Caco-2 (cell line): ENCODE results near the gene ADAMTS15. TPM values are rescaled to one million over a fixed set of nuclear protein-coding genes. Genes with fewer than 3 reads are reported as not detected.

Source experiments
- BruUV-seq: library from RNA; stranded (reverse); fragments of 400-500 nt; replicated peaks from 2 replicates; lab custom pipeline; 2021; lab: Mats Ljungman, UMichigan
- CTCF ChIA-PET: fragments of 300-600 bp; sonication (Branson Sonifier 250); formaldehyde crosslinking; loops from one replicate; lab custom pipeline; 2022; ENCODE audit warnings: antibody characterized with exemption; lab: Charles Lee
- POLR2A ChIA-PET: fragments of 300-600 bp; sonication (Branson Sonifier 250); formaldehyde crosslinking; loops from one replicate; lab custom pipeline; 2022; ENCODE audit warnings: antibody characterized with exemption; lab: Charles Lee
- DNase-seq, 2 experiments: peaks; one replicate each; pipeline versions ENCODE4 v3.0.0 to v3.0.0-alpha.2; 2020 to 2022
- H3K27me3 ChIP-seq: replicated peaks from 2 replicates; pipeline ENCODE4 v1.6.0; 2011; ENCODE audit warnings: low read length; ENCODE audit not compliant: control insufficient read depth, insufficient read depth
- H3K36me3 ChIP-seq: 2 replicates; pipeline ENCODE4 v1.5.1; 2011; ENCODE audit warnings: low read length; ENCODE audit not compliant: control insufficient read depth, insufficient read depth
- H3K4me1 ChIP-seq: fragments of 250-450 bp; sonication (Bioruptor Pico); 2 replicates; pipeline ENCODE4 v1.5.1; 2020; ENCODE audit warnings: mild to moderate bottlenecking
- H3K4me3 ChIP-seq: 2 replicates; pipeline ENCODE4 v1.5.1; 2011; ENCODE audit warnings: low read depth, mild to moderate bottlenecking, control low read depth, low read length
- H3K9me3 ChIP-seq: fragments of 250-450 bp; sonication (Bioruptor Pico); 2 replicates; pipeline ENCODE4 v1.5.1; 2020; ENCODE audit warnings: mild to moderate bottlenecking, moderate library complexity
- H3K27ac Mint-ChIP-seq: one replicate; pipeline ENCODE4 v1.8.0; 2022; ENCODE audit warnings: mixed read lengths; ENCODE audit not compliant: unreplicated experiment
- H3K27me3 Mint-ChIP-seq: one replicate; pipeline ENCODE4 v1.8.0; 2022; ENCODE audit warnings: mixed read lengths; ENCODE audit not compliant: insufficient read depth, unreplicated experiment
- H3K36me3 Mint-ChIP-seq: one replicate; pipeline ENCODE4 v1.8.0; 2022; ENCODE audit warnings: mild to moderate bottlenecking, mixed read lengths; ENCODE audit not compliant: insufficient read depth, unreplicated experiment
- H3K4me1 Mint-ChIP-seq: one replicate; pipeline ENCODE4 v1.8.0; 2022; ENCODE audit warnings: low read depth, mixed read lengths; ENCODE audit not compliant: unreplicated experiment
- H3K4me3 Mint-ChIP-seq: one replicate; pipeline ENCODE4 v1.8.0; 2022; ENCODE audit warnings: mild to moderate bottlenecking, moderate library complexity, mixed read lengths; ENCODE audit not compliant: unreplicated experiment
- H3K9me3 Mint-ChIP-seq: one replicate; pipeline ENCODE4 v1.8.0; 2022; ENCODE audit warnings: mixed read lengths; ENCODE audit not compliant: unreplicated experiment
- CTCF ChIP-seq, 2 experiments: fragments of 200-600 bp in 1 of 2; IDR thresholded peaks; 1 replicate in 1 of 2; 2 replicates in 1 of 2; pipeline versions ENCODE4 v1.5.1 to v1.8.0; 2011 to 2022; ENCODE audit warnings: antibody characterized with exemption in 1 of 2, control low read depth in 1 of 2, inconsistent platforms in 1 of 2, low read depth in 1 of 2, low read length in 1 of 2, mild to moderate bottlenecking in 1 of 2, moderate library complexity in 1 of 2; ENCODE audit not compliant: insufficient read depth in 1 of 2, severe bottlenecking in 1 of 2, unreplicated experiment in 1 of 2
- intact Hi-C: fragments of 100-400 bp; cut with micrococcal nuclease; formaldehyde crosslinking; loops from one replicate; pipeline ENCODE4 v1.10.0; 2022; ENCODE audit not compliant: unreplicated experiment
- total RNA-seq: library from RNA; stranded (reverse); gene quantifications from 2 replicates; pipeline ENCODE4 v1.2.3, GENCODE V29; 2022

Gene ADAMTS15
- total RNA-seq, 1 experiment from 2014 or later, result 0.20 TPM

GRCh38 chr11:130400781-130401483 is 47.5 kb upstream of the ADAMTS15 start:
- H3K36me3 Mint-ChIP-seq, result no peaks in the 10 kb centered on the region
- H3K27ac Mint-ChIP-seq, result no peak overlapping the region
- H3K4me1 ChIP-seq, result no peaks in the 10 kb centered on the region
- intact Hi-C loops, result no loop called here
- ChIA-PET POLR2A (no interaction called here), CTCF (no interaction called here)
- BruUV-seq, result no TSS peak
- TF ChIP-seq CTCF (IDR thresholded peaks at IDR 0.05; ENCODE audit: insufficient read depth in 1 of 2, low read depth in 1 of 2, low read length in 1 of 2, severe bottlenecking in 1 of 2, unreplicated experiment in 1 of 2), result no peak
- no peaks in the 10 kb centered on the region for H3K36me3 ChIP-seq
- H3K4me3 ChIP-seq, result no peak overlapping the region
- peaks cover 27% of the 10 kb centered on the region for H3K27me3 Mint-ChIP-seq
- H3K9me3 ChIP-seq, result no peaks in the 10 kb centered on the region
- H3K27me3 ChIP-seq, result no peaks in the 10 kb centered on the region
- H3K4me1 Mint-ChIP-seq, result no peaks in the 10 kb centered on the region
- H3K9me3 Mint-ChIP-seq, result no peaks in the 10 kb centered on the region
- DNase-seq, result no peak
- H3K4me3 Mint-ChIP-seq, result no peak overlapping the region

DNA sequence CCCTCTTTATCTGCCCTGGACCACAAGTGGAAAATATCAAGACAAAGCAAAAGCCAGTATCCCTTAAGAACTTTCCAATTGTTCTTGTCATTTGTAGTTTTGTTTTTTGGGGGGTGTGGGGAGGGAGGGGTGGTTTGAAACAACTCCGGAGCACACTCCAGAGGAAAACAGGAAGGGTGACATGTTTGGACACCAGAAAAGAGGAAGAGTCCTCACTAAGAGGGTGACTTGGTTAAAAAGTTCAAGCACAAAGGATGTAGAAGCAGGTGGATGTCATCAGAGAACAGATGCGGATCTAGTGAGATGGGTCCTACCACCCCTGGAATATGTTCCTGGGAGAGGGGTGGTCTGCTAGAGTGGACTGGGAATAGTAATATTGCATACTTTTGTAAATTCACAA is 45.9 kb upstream of the ADAMTS15 start:
- H3K4me1 Mint-ChIP-seq, result no peaks in the 10 kb centered on the region
- ChIA-PET CTCF (no interaction called here), POLR2A (no interaction called here)
- no peak for TF ChIP-seq CTCF (IDR thresholded peaks at IDR 0.05; ENCODE audit: insufficient read depth in 1 of 2, low read depth in 1 of 2, low read length in 1 of 2, severe bottlenecking in 1 of 2, unreplicated experiment in 1 of 2)
- no TSS peak for BruUV-seq
- no peaks in the 10 kb centered on the region for H3K36me3 ChIP-seq
- no peaks in the 10 kb centered on the region for H3K4me1 ChIP-seq
- no peaks in the 10 kb centered on the region for H3K27me3 ChIP-seq
- DNase-seq, result no peak
- intact Hi-C loops, result no loop called here
- no peaks in the 10 kb centered on the region for H3K9me3 ChIP-seq
- H3K4me3 Mint-ChIP-seq, result no peak overlapping the region
- no peaks in the 10 kb centered on the region for H3K9me3 Mint-ChIP-seq
- no peaks in the 10 kb centered on the region for H3K36me3 Mint-ChIP-seq
- peaks cover 20% of the 10 kb centered on the region for H3K27me3 Mint-ChIP-seq
- no peak overlapping the region for H3K27ac Mint-ChIP-seq
- H3K4me3 ChIP-seq, result no peak overlapping the region

GRCh38 chr11:130403271-130403804 is 45.1 kb upstream of the ADAMTS15 start:
- no peaks in the 10 kb centered on the region for H3K27me3 ChIP-seq
- Mint-ChIP-seq H3K27me3 (peaks cover 14% of the 10 kb centered on the region), H3K4me3 (no peak overlapping the region), H3K9me3 (no peaks in the 10 kb centered on the region), H3K4me1 (no peaks in the 10 kb centered on the region), H3K36me3 (no peaks in the 10 kb centered on the region), H3K27ac (no peak overlapping the region)
- ChIA-PET POLR2A (interaction anchor here (1.3 kb wide), 1 partner anchor 222 kb away, joined by 5 read pairs; no protein-coding TSS in a partner anchor), CTCF (interaction anchor here (0.9 kb wide), 1 partner anchor 13 kb away, joined by 3 read pairs; no protein-coding TSS in a partner anchor)
- BruUV-seq, result no TSS peak
- no peak for TF ChIP-seq CTCF (IDR thresholded peaks at IDR 0.05; ENCODE audit: insufficient read depth in 1 of 2, low read depth in 1 of 2, low read length in 1 of 2, severe bottlenecking in 1 of 2, unreplicated experiment in 1 of 2)
- DNase-seq, result no peak
- no peaks in the 10 kb centered on the region for H3K36me3 ChIP-seq
- intact Hi-C loops, result no loop called here
- H3K9me3 ChIP-seq, result no peaks in the 10 kb centered on the region
- H3K4me1 ChIP-seq, result no peaks in the 10 kb centered on the region
- no peak overlapping the region for H3K4me3 ChIP-seq
